MCF 10A (cell line): ENCODE results near the gene CORO2B. TPM values are rescaled to one million over a fixed set of nuclear protein-coding genes. Genes with fewer than 3 reads are reported as not detected.

ENCODE experiments used
- BruUV-seq: library from RNA; stranded (reverse); fragments of 400-500 nt; replicated peaks from 2 replicates; lab custom pipeline; 2021; lab: Mats Ljungman, UMichigan
- CTCF ChIA-PET: fragments of 300-600 bp; sonication (Branson Sonifier 250); formaldehyde crosslinking; extraction: SDS; loops from one replicate; lab custom pipeline; 2021; ENCODE audit warnings: antibody characterized with exemption, inconsistent platforms; lab: Yijun Ruan, JAX
- POLR2A ChIA-PET: fragments of 300-600, 350-650 bp; sonication (Branson Sonifier 250); formaldehyde crosslinking; extraction: SDS; loops from one replicate; lab custom pipeline; 2020; ENCODE audit warnings: antibody characterized with exemption, inconsistent platforms; lab: Yijun Ruan, JAX
- DNase-seq: peaks from one replicate; pipeline ENCODE4 v3.0.0-alpha.2; 2018; ENCODE audit not compliant: unreplicated experiment
- H3K27ac Mint-ChIP-seq: one replicate; pipeline ENCODE4 v1.8.0; 2022; ENCODE audit warnings: mild to moderate bottlenecking, low read depth, mixed read lengths; ENCODE audit not compliant: unreplicated experiment
- H3K27me3 Mint-ChIP-seq: one replicate; pipeline ENCODE4 v1.8.0; 2022; ENCODE audit warnings: mixed read lengths; ENCODE audit not compliant: insufficient read depth, unreplicated experiment
- H3K36me3 Mint-ChIP-seq: one replicate; pipeline ENCODE4 v1.8.0; 2022; ENCODE audit warnings: mild to moderate bottlenecking, moderate library complexity, mixed read lengths; ENCODE audit not compliant: insufficient read depth, unreplicated experiment
- H3K4me1 Mint-ChIP-seq: one replicate; pipeline ENCODE4 v1.8.0; 2022; ENCODE audit warnings: mixed read lengths; ENCODE audit not compliant: insufficient read depth, unreplicated experiment
- H3K4me3 Mint-ChIP-seq: one replicate; pipeline ENCODE4 v1.8.0; 2022; ENCODE audit warnings: mild to moderate bottlenecking, moderate library complexity, mixed read lengths; ENCODE audit not compliant: unreplicated experiment
- H3K9me3 Mint-ChIP-seq: one replicate; pipeline ENCODE4 v1.8.0; 2022; ENCODE audit warnings: mixed read lengths; ENCODE audit not compliant: unreplicated experiment
- intact Hi-C: fragments of 100-400 bp; cut with micrococcal nuclease; formaldehyde crosslinking; loops from 2 replicates; pipeline ENCODE4 v1.14.1; 2022
- total RNA-seq: library from RNA; stranded (reverse); gene quantifications from 2 replicates; pipeline ENCODE4 v1.2.3, GENCODE V29; 2022
- TF ChIP-seq, protein P1 (sequence below): fragments of 200-600 bp; IDR thresholded peaks from one replicate; pipeline ENCODE4 v1.8.0; 2022; ENCODE audit warnings: antibody characterized with exemption, mild to moderate bottlenecking; ENCODE audit not compliant: unreplicated experiment

CORO2B gene
- total RNA-seq, 1 experiment from 2014 or later, result 0.79 TPM

DNA sequence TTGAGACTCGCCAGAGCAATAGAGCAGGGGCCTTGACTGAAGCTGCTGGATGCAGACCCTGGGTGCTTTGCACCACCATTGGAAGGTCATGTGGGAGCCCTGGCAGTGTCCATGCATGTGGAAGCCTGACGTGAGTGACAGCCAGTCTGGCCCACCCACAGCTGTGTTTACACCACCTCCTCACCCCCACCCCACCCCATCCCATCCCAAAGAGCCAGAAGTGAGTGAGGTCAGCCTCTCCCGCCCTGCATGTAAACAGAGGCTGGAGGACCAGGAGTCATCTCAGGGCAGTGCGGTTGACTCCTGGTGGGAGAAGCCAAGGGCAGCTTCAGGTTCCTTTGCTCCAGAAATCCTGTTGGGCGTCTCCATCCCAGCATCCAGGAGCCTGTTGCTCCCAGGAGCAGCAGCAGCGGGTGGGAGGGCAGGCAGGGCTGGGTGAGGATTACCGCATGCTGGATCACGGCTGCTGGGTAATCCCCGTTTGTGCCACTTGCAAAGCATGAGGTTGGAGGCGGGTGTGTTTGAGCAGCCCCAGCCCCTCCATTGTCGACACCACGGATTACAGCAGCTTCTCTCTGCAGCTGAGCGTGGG, 44.6 kb downstream of the CORO2B start:
- POLR2A ChIA-PET, result no interaction called here
- H3K27ac Mint-ChIP-seq, result no peak overlapping the region
- H3K27me3 Mint-ChIP-seq, result no peaks in the 10 kb centered on the region
- no peaks in the 10 kb centered on the region for H3K4me1 Mint-ChIP-seq
- BruUV-seq, result no TSS peak
- no peak overlapping the region for H3K4me3 Mint-ChIP-seq
- CTCF ChIA-PET, result no interaction called here
- TF ChIP-seq, protein P1, sequence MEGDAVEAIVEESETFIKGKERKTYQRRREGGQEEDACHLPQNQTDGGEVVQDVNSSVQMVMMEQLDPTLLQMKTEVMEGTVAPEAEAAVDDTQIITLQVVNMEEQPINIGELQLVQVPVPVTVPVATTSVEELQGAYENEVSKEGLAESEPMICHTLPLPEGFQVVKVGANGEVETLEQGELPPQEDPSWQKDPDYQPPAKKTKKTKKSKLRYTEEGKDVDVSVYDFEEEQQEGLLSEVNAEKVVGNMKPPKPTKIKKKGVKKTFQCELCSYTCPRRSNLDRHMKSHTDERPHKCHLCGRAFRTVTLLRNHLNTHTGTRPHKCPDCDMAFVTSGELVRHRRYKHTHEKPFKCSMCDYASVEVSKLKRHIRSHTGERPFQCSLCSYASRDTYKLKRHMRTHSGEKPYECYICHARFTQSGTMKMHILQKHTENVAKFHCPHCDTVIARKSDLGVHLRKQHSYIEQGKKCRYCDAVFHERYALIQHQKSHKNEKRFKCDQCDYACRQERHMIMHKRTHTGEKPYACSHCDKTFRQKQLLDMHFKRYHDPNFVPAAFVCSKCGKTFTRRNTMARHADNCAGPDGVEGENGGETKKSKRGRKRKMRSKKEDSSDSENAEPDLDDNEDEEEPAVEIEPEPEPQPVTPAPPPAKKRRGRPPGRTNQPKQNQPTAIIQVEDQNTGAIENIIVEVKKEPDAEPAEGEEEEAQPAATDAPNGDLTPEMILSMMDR, result no peak
- no peak for DNase-seq
- intact Hi-C loops, result no loop called here
- H3K36me3 Mint-ChIP-seq, result no peaks in the 10 kb centered on the region
- H3K9me3 Mint-ChIP-seq, result no peaks in the 10 kb centered on the region

DNA sequence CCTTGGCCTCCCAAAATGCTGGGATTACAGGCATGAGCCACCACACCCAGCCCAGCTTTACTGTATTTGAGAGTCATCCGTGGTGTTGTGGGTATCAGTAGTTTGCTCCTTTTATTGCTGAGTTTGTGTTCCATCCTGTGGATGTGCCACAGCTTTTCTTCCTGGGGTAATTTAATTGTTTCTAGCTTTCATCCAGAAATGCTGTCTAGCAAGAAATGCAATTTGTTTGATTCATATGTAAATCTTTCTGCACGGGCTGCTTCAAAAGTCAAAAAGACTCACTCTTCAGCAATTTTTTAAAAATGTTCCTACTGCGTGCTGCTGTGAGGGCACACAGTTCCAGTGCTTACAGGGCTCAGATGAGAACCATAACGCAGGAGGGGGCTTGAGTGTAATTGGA, 47.1 kb downstream of the CORO2B start:
- Mint-ChIP-seq H3K36me3 (no peaks in the 10 kb centered on the region), H3K27me3 (no peaks in the 10 kb centered on the region), H3K4me3 (no peak overlapping the region), H3K27ac (no peak overlapping the region), H3K4me1 (no peaks in the 10 kb centered on the region), H3K9me3 (no peaks in the 10 kb centered on the region)
- DNase-seq, result no peak
- TF ChIP-seq, protein P1, result no peak
- CTCF ChIA-PET, result interaction anchor here (0.7 kb wide), 1 partner anchor 173 kb away, joined by 6 read pairs; no protein-coding TSS in a partner anchor
- no TSS peak for BruUV-seq
- POLR2A ChIA-PET, result no interaction called here
- intact Hi-C loops, result no loop called here

DNA sequence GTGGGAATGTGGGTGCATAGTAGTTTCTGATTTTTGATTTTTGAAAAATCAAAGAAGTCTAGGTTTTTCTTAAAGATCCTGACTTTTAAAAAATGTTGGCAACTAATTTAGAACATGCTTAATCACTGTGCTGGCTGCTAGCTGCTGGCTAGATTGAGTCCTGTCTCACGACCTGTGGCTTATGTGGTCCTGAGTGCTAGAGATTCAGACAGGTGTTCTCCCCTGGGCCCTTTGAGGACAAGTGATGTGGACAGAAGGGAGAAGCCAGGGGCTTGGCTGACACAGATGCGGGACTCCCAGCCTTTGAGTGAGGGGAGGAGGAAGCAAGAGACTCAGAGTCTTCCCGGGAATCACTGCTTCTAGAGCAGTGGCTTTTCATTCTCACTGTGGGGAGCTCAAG, 47.5 kb downstream of the CORO2B start:
- Mint-ChIP-seq H3K4me3 (no peak overlapping the region), H3K36me3 (no peaks in the 10 kb centered on the region), H3K4me1 (no peaks in the 10 kb centered on the region), H3K27me3 (no peaks in the 10 kb centered on the region), H3K9me3 (no peaks in the 10 kb centered on the region), H3K27ac (no peak overlapping the region)
- BruUV-seq, result no TSS peak
- CTCF ChIA-PET, result interaction anchor here (0.7 to 1.1 kb wide), 2 partner anchors 11 to 172 kb away, joined by 3 to 6 read pairs; no protein-coding TSS in a partner anchor
- no peak for DNase-seq
- intact Hi-C loops, result no loop called here
- POLR2A ChIA-PET, result no interaction called here
- TF ChIP-seq, protein P1, result no peak

DNA sequence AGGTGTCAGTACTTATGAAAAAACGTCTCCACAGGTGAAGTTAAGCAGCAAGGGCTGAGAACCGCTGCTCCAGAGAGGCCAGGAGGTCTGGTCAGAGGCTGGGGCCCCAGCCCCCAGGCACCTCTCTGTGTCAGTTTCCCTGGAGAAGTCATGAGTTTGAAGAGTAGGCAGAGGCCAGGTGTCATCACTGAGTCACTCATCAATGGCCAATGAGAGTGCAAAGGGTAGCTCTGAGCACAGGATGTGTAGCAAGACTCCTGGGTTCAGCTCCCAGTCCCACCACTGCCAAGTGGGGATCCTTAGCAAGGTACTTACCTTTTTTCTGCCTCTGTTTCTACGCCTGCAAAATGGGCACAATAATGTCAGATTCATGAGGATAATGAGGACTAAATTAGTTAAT, 47.9 kb downstream of the CORO2B start:
- TF ChIP-seq, protein P1, result no peak
- BruUV-seq, result no TSS peak
- H3K27me3 Mint-ChIP-seq, result no peaks in the 10 kb centered on the region

More for the DNA sequence above, 47.9 kb downstream of the CORO2B start:
- H3K27ac Mint-ChIP-seq, result no peak overlapping the region
- H3K9me3 Mint-ChIP-seq, result no peaks in the 10 kb centered on the region
- H3K4me1 Mint-ChIP-seq, result no peaks in the 10 kb centered on the region
- H3K4me3 Mint-ChIP-seq, result no peak overlapping the region
- ChIA-PET CTCF (interaction anchor here (0.5 to 1.1 kb wide), 3 partner anchors 10 to 172 kb away, joined by 3 to 6 read pairs (median 5); no protein-coding TSS in a partner anchor), POLR2A (no interaction called here)
- peak; percentile 43 for DNase-seq
- intact Hi-C loops, result no loop called here
- no peaks in the 10 kb centered on the region for H3K36me3 Mint-ChIP-seq
